Neural progenitor cell (in vitro differentiated cells): ENCODE data around the gene TSPAN11.

Experiments used
- CTCF ChIP-seq: fragments of 200-600 bp; sonication (generic); IDR thresholded peaks from 2 replicates; pipeline ENCODE4 v1.5.1; 2017; ENCODE audit warnings: antibody characterized with exemption, mild to moderate bottlenecking
- EZH2phosphoT487 ChIP-seq: fragments of 200-600 bp; sonication (generic); IDR thresholded peaks from 2 replicates; pipeline ENCODE4 v1.6.1; 2017; ENCODE audit warnings: antibody characterized with exemption

GRCh38 chr12:31020385-31021166, 94.0 kb downstream of the TSPAN11 start:
- no peak for TF ChIP-seq CTCF
- TF ChIP-seq EZH2phosphoT487 = no peak
